Fibroblast of pulmonary artery (primary cell): ENCODE data around the gene KATNB1.

Experiments
- DNase-seq: peaks from one replicate; pipeline ENCODE4 v3.0.0-alpha.2; 2010; ENCODE audit warnings: low read depth
- H3K4me3 ChIP-seq: replicated peaks from 2 replicates; pipeline ENCODE4 v1.5.1; 2011; ENCODE audit warnings: low read depth, mild to moderate bottlenecking, control low read depth, low read length, moderate library complexity
- TF ChIP-seq, protein P1 (sequence below): IDR thresholded peaks from 2 replicates; pipeline ENCODE4 v1.5.1; 2011; ENCODE audit warnings: mild to moderate bottlenecking, control low read depth, low read length, inconsistent platforms; ENCODE audit errors: missing control alignments

Gene KATNB1

DNA sequence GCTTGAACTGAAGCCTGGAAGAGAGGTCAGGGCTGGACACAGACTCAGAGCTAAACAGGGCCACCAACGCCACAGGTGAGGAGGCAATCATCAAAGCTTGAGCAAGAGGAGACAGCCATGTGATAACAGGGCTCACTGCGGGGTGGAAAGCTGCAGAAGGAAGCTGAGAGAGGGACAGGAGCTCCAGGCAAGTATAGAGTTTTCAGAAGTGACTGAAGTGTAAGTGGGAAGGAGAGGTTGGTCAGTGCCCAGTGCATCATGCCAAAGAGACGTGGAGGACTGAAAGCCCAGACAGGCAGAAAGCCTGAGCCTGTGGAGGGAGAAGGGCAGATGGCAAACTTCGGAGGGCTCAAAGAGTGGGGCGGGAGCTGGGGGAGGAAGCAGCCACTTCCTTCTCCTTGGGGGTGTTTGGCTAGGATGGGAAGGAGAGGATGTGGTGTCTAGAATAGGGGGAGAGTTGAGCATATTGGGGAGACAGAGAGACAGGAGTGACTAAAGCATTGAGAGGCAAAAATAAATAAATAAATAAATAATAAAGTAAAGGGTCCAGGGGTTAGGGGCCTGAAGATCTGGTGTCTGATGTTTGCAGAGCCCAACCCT, 64.1 kb downstream of the KATNB1 start:
- TF ChIP-seq, protein P1, sequence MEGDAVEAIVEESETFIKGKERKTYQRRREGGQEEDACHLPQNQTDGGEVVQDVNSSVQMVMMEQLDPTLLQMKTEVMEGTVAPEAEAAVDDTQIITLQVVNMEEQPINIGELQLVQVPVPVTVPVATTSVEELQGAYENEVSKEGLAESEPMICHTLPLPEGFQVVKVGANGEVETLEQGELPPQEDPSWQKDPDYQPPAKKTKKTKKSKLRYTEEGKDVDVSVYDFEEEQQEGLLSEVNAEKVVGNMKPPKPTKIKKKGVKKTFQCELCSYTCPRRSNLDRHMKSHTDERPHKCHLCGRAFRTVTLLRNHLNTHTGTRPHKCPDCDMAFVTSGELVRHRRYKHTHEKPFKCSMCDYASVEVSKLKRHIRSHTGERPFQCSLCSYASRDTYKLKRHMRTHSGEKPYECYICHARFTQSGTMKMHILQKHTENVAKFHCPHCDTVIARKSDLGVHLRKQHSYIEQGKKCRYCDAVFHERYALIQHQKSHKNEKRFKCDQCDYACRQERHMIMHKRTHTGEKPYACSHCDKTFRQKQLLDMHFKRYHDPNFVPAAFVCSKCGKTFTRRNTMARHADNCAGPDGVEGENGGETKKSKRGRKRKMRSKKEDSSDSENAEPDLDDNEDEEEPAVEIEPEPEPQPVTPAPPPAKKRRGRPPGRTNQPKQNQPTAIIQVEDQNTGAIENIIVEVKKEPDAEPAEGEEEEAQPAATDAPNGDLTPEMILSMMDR: no peak
- no peak overlapping the region for H3K4me3 ChIP-seq
- no peak for DNase-seq

DNA sequence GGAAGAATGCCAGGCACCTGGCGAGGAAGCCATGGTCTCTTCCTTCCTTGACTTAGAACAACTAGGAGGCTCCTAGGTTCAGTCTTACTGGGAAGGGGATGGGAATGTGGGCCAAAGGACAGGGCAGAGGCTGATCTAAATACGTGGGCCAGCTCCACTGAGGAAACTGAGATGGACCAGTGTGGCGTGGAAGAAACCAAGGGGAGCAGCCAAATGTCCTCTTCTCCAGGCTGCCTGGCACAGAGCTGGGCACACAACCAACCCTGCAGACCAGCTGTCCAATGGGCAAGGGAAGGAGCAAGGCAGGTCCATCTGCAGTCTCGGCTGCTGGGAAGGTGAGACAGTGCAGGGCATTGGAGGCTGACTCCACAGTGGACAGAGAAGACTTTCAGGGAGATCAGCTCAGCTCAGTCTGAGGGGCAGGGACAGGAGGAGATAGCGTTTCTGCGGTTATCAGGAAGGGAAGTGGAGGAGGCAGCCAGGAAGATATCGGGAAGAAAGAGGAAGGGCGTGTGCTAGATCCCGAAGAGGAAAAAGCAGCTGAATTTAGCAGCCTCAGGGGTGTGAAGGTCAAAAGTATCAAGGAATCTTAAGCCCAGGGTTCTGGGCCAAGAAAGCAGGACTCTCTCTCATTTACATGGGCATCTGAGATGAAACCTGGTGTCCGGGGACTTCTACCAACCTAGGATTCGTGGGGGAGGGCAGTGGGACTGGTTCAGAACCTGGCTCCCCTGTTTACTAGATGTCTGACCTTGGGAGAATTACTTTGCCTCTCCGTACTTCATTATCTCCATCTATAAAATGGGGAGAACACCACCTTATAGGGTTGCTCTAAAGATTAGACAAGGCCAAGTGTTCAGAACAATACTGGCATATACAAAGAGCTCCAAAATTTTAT, 64.9 kb downstream of the KATNB1 start:
- no peak for DNase-seq
- H3K4me3 ChIP-seq: peak overlapping the region; percentile 70
- TF ChIP-seq, protein P1: no peak

DNA sequence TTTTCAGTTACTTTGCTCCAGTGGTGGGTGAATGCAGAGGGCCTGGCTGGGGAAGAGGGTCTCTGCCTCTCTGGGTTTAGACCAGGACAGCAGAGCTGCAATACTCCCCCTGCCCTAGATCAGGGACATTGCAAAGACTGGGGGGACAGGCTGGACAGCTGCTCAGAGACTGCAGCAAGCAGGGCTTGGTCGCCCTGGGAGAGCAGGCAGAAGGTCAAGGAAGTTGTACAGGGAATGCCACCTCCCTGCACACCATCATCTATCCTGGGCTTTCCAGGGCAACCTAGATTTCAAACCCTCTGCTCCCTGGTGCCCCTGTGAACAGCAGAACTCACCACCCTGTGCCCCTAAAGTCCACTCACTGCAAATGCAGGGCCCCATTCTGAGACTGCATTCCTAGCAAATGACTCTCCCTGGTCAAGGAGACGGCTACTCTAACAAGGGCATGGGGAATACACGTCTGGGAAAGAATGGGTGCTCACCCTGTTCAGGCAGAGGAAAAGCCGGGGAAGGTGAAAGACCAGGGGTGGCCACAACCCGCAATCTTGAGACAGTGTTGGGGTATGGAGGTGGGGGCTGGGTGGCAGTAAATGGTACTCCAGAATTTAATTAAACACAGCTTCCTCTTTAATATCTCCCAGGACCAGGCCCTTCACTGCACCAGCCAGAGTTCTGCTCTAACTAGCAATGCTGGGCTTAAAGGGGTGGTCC, 65.7 kb downstream of the KATNB1 start:
- H3K4me3 ChIP-seq: peak overlapping the region; percentile 70
- TF ChIP-seq, protein P1: no peak
- DNase-seq: peak; percentile 69

DNA sequence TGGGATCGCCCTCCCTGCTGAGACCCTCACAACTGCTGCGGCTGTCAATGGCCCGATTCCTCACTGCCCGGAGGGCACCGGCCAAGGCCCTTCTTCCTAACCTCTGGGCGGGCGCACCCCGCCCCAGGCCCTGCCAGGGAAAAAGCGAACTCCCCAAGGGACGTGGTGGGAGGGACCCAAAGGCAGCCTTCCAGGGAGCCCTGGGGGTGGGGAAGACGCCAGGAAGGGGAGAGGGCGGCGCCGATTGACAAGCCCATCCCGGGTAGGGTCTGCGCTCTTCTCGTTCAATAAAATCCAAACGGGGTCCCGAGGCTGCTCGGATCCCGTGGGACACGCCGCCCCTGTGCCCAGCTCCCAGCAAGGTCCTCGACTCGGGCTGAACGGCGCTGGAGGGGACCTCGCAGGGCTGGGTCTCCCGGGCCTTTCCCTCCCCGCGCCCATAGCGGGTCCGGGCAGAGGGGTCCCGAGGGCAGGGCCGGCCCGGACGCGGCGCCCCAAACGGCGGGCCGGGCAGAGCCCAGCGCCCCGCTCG, 66.3 kb downstream of the KATNB1 start:
- TF ChIP-seq, protein P1: no peak
- peak overlapping the region; percentile 70 for H3K4me3 ChIP-seq
- no peak for DNase-seq

DNA sequence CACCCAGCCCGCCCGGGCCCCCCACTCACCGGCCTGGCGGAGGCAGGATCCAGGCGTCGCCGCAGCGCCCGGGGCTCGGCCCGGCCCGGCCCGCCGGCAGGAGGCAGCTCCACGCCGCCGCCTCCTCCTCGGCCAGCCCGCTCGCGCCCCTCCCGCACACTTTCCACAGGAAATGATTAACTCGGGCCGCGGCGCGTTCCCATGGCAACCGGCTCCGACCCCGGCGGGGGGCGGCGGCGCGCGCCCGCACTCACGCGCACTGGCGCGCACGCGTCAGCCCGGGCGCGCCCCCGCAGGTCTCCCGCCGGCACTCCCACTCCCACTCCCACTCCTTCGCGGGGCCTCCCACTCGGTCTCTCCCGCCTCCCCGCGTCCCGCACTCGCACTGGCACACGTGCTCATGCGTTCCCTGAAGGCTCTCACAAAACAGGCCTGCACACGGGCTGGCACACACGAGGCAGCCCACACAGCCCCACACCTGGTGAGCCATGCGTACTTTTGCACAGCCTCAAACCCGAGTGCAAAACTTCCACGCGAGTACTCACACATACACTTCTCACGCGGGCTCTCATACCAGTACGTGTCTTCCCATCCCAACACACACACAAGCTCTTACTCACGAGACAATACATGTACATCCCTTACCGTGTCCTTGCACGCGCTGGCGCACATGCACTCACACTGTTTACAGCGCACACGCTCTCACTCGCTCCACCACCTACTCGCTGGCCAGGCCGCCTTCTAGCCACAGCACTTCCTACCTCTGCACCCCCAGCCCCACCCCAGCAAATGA, 67.0 kb downstream of the KATNB1 start, which contains the start of gene KIFC3:
TSS of gene KIFC3 (minus strand) at position 151 of the 793 bp plus-strand sequence. CDS start 4,248 bp downstream, outside the sequence.
- H3K4me3 ChIP-seq: peak within 1 kb of the TSS; percentile 70
- TF ChIP-seq, protein P1: no peak
- DNase-seq: peak; percentile 77
